Neuron (in vitro differentiated cells): Measurements from ENCODE around the gene SPEG.
"Not testable (repeated sequence)": the region's sequence is repeated elsewhere in the genome, so short reads cannot be mapped to it uniquely, and the experiment has no call there.

Source experiments
- H2AFZ ChIP-seq: one replicate; pipeline ENCODE4 v1.6.1; 2013; ENCODE audit warnings: low read depth, mild to moderate bottlenecking, inconsistent platforms, low read length, moderate library complexity
- H3K27me3 ChIP-seq: one replicate; pipeline ENCODE4 v1.6.1; 2013; ENCODE audit warnings: low read length; ENCODE audit not compliant: insufficient read depth
- H3K36me3 ChIP-seq: one replicate; pipeline ENCODE4 v1.6.1; 2013; ENCODE audit warnings: low read length; ENCODE audit not compliant: insufficient read depth
- H3K4me1 ChIP-seq: one replicate; pipeline ENCODE4 v1.6.1; 2013; ENCODE audit warnings: low read length; ENCODE audit not compliant: insufficient read depth
- H3K4me3 ChIP-seq: 2 replicates; pipeline ENCODE4 v1.5.1; 2013; ENCODE audit warnings: mild to moderate bottlenecking, low read length, moderate library complexity
- H3K9me3 ChIP-seq: one replicate; pipeline ENCODE4 v1.6.1; 2013; ENCODE audit warnings: low read length

The SPEG gene

GRCh38 chr2:219434718-219435525, at the start of gene SPEG:
SPEG (plus strand) TSS chr2:219434843; CDS start chr2:219434978, 135 bp downstream.
- Histone ChIP-seq H3K4me1 (no peaks in the 10 kb centered on the region), H2AFZ (no peak within 1 kb of the TSS), H3K9me3 (no peaks in the 10 kb centered on the region), H3K27me3 (peaks cover 72% of the 10 kb centered on the region), H3K4me3 (no peak within 1 kb of the TSS), H3K36me3 (no peaks in the 10 kb centered on the region)

GRCh38 chr2:219384859-219385258, 49.8 kb upstream of the SPEG start:
- Histone ChIP-seq H3K9me3 (no peaks in the 10 kb centered on the region), H2AFZ (no peak overlapping the region), H3K27me3 (no peaks in the 10 kb centered on the region), H3K4me1 (peaks cover 12% of the 10 kb centered on the region), H3K36me3 (peaks cover 28% of the 10 kb centered on the region), H3K4me3 (no peak overlapping the region)

GRCh38 chr2:219385958-219386520, 48.6 kb upstream of the SPEG start:
- Histone ChIP-seq H3K36me3 (peaks cover 22% of the 10 kb centered on the region), H3K9me3 (no peaks in the 10 kb centered on the region), H3K27me3 (no peaks in the 10 kb centered on the region), H3K4me3 (peak overlapping the region; percentile 94), H3K4me1 (peaks cover 12% of the 10 kb centered on the region), H2AFZ (no peak overlapping the region)

GRCh38 chr2:219386532-219387280, 47.9 kb upstream of the SPEG start:
- peaks cover 15% of the 10 kb centered on the region for H3K36me3 ChIP-seq
- H3K27me3 ChIP-seq = no peaks in the 10 kb centered on the region
- H3K9me3 ChIP-seq = no peaks in the 10 kb centered on the region
- peaks cover 12% of the 10 kb centered on the region for H3K4me1 ChIP-seq
- peak overlapping the region; percentile 82 for H2AFZ ChIP-seq
- H3K4me3 ChIP-seq = peak overlapping the region; percentile 94

GRCh38 chr2:219387306-219388120, 47.1 kb upstream of the SPEG start, which contains the start of gene DNPEP:
DNPEP (minus strand) TSS chr2:219387912; CDS start chr2:219387794, 118 bp downstream.
- peak within 1 kb of the TSS; percentile 94 for H3K4me3 ChIP-seq
- no peaks in the 10 kb centered on the region for H3K27me3 ChIP-seq
- peaks cover 12% of the 10 kb centered on the region for H3K4me1 ChIP-seq
- no peaks in the 10 kb centered on the region for H3K9me3 ChIP-seq
- peak within 1 kb of the TSS; percentile 82 for H2AFZ ChIP-seq
- H3K36me3 ChIP-seq = peaks cover 12% of the 10 kb centered on the region

GRCh38 chr2:219388121-219388906, 46.3 kb upstream of the SPEG start:
- peak overlapping the region; percentile 39 for H3K4me3 ChIP-seq
- peak overlapping the region; percentile 47 for H2AFZ ChIP-seq
- H3K4me1 ChIP-seq = peaks cover 12% of the 10 kb centered on the region
- H3K9me3 ChIP-seq = no peaks in the 10 kb centered on the region
- peaks cover 7% of the 10 kb centered on the region for H3K36me3 ChIP-seq
- H3K27me3 ChIP-seq = no peaks in the 10 kb centered on the region

- Histone ChIP-seq H3K27me3 (no peaks in the 10 kb centered on the region), H3K9me3 (no peaks in the 10 kb centered on the region), H3K36me3 (peaks cover 2% of the 10 kb centered on the region), H2AFZ (peak overlapping the region; percentile 47), H3K4me1 (peaks cover 12% of the 10 kb centered on the region), H3K4me3 (peak overlapping the region; percentile 39)
Observed at GRCh38 chr2:219388907-219389156, 45.8 kb upstream of the SPEG start.

- H3K36me3 ChIP-seq = no peaks in the 10 kb centered on the region
- H3K4me1 ChIP-seq = no peaks in the 10 kb centered on the region
- H2AFZ ChIP-seq = no peak overlapping the region
- no peak overlapping the region for H3K4me3 ChIP-seq
- peaks cover 9% of the 10 kb centered on the region for H3K27me3 ChIP-seq
- no peaks in the 10 kb centered on the region for H3K9me3 ChIP-seq
Observed at GRCh38 chr2:219392754-219393153, 41.9 kb upstream of the SPEG start.

GRCh38 chr2:219395056-219395455, 39.6 kb upstream of the SPEG start:
- not testable (repeated sequence) for H3K36me3 ChIP-seq, H3K9me3 ChIP-seq, H2AFZ ChIP-seq, H3K4me3 ChIP-seq, H3K4me1 ChIP-seq, H3K27me3 ChIP-seq

- Histone ChIP-seq H2AFZ (no peak overlapping the region), H3K4me3 (no peak overlapping the region), H3K9me3 (no peaks in the 10 kb centered on the region), H3K4me1 (no peaks in the 10 kb centered on the region), H3K36me3 (no peaks in the 10 kb centered on the region), H3K27me3 (peaks cover 12% of the 10 kb centered on the region)
Observed at GRCh38 chr2:219395609-219396008, 39.0 kb upstream of the SPEG start.

GRCh38 chr2:219396863-219397457, 37.7 kb upstream of the SPEG start:
- Histone ChIP-seq H3K27me3 (peaks cover 12% of the 10 kb centered on the region), H3K4me1 (no peaks in the 10 kb centered on the region), H3K4me3 (no peak overlapping the region), H2AFZ (no peak overlapping the region), H3K36me3 (no peaks in the 10 kb centered on the region), H3K9me3 (no peaks in the 10 kb centered on the region)
